Gastrocnemius medialis (tissue), 4 donors: ENCODE data around the gene HOATZ. TPM values are rescaled to one million over a fixed set of nuclear protein-coding genes. Genes with fewer than 3 reads are reported as not detected.

Experiments
- ATAC-seq, 2 donors: fragments of 150-250 bp; one replicate each; pipeline ENCODE4 v1.9.1; 2016
- DNase-seq, 2 donors: peaks; one replicate each; pipeline ENCODE4 v3.0.0-alpha.2; 2019
- H3K27ac ChIP-seq, 4 donors: fragments of 200-600 bp; sonication (generic); 1 replicate in 1 of 4; 2 replicates in 3 of 4; pipeline ENCODE4 v1.5.1; 2016 to 2018; ENCODE audit warnings: mild to moderate bottlenecking in 2 of 4, moderate library complexity in 1 of 4
- H3K27me3 ChIP-seq, 3 donors: fragments of 200-600 bp; sonication (generic) in 2 of 3; 1 replicate in 1 of 3; 2 replicates in 2 of 3; pipeline versions ENCODE4 v1.5.1 to v1.6.0; 2016 to 2019; ENCODE audit warnings: mild to moderate bottlenecking in 1 of 3, moderate library complexity in 1 of 3
- H3K36me3 ChIP-seq, 2 donors: fragments of 200-600 bp; sonication (generic) in 1 of 2; one replicate each; pipeline ENCODE4 v1.5.1; 2017 to 2018
- H3K4me1 ChIP-seq, 2 donors: fragments of 200-600 bp; sonication (generic) in 1 of 2; one replicate each; pipeline ENCODE4 v1.5.1; 2016 to 2017; ENCODE audit warnings: mild to moderate bottlenecking in 2 of 2
- H3K4me3 ChIP-seq, 4 donors: fragments of 200-600 bp; sonication (generic) in 3 of 4; 1 replicate in 1 of 4; 2 replicates in 3 of 4; pipeline ENCODE4 v1.5.1; 2016 to 2019; ENCODE audit warnings: mild to moderate bottlenecking in 2 of 4
- H3K9me3 ChIP-seq, 3 donors: fragments of 200-600 bp; sonication (generic) in 2 of 3; 1 replicate in 1 of 3; 2 replicates in 2 of 3; pipeline ENCODE4 v1.5.1; 2016 to 2019
- POLR2A ChIP-seq, 2 donors: fragments of 450-650 bp; IDR thresholded peaks; one replicate each; pipeline ENCODE4 v1.6.1; 2017; ENCODE audit warnings: antibody characterized with exemption in 2 of 2, mild to moderate bottlenecking in 2 of 2, moderate library complexity in 2 of 2
- in situ Hi-C, 4 donors: fragments of 200-750 bp; cut with MboI; loops; one replicate each; pipeline versions ENCODE4 v1.15.0 to v1.8.0; 2017; ENCODE audit warnings: low sequenced_read_pairs in 4 of 4
- intact Hi-C: fragments of 100-400 bp; cut with DNase I; formaldehyde crosslinking; loops from one replicate; pipeline ENCODE4 v1.15.1; 2023; ENCODE audit warnings: low total_unique reads
- total RNA-seq, 4 donors: library from RNA; depleted of rRNA; stranded (reverse); fragments of >200 nt; gene quantifications; one replicate each; pipeline versions ENCODE4 v1.1.0 to v1.2.3, GENCODE V29; 2016
- TF ChIP-seq, protein P1 (sequence below), 5 experiments: fragments of 450-650 bp in 3 of 5; fragments of 200-600 bp in 2 of 5; sonication (generic) in 2 of 5; IDR thresholded peaks in 4 of 5; conservative IDR thresholded peaks in 1 of 5; 1 replicate in 4 of 5; 2 replicates in 1 of 5; pipeline ENCODE4 v1.5.1; 2016 to 2019; ENCODE audit warnings: antibody characterized with exemption in 5 of 5, mild to moderate bottlenecking in 3 of 5, moderate library complexity in 3 of 5

Gene HOATZ
- total RNA-seq, 4 donors from 2014 or later: not detected

DNA sequence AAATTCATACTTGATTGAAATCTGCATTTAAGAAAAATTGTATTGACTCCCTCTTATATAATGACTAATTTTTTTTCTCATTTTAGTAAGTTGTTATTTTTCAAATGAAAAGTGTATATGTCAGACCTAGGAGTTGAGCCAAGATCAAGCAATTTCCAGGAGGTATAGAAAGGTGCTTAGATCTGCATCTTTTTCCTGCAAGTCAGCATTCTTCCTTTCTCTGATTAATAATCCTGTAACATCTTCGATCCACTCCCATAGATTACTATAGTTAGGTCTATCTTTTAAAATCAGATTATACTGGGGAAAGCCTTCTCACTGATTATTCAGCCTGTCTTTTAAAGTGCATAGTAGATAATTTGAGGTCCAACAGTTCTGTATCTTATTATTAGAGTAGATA is 12.7 kb downstream of the HOATZ start:
- DNase-seq (no peak), ATAC-seq (no peak)
- Histone ChIP-seq H3K36me3 (no peaks in the 10 kb centered on the region), H3K27ac (no peak overlapping the region), H3K27me3 (no peaks in the 10 kb centered on the region), H3K9me3 (no peaks in the 10 kb centered on the region), H3K4me1 (no peaks in the 10 kb centered on the region), H3K4me3 (no peak overlapping the region)
- in situ Hi-C loops (no loop called here), intact Hi-C loops (no loop called here)
- TF ChIP-seq, protein P1, sequence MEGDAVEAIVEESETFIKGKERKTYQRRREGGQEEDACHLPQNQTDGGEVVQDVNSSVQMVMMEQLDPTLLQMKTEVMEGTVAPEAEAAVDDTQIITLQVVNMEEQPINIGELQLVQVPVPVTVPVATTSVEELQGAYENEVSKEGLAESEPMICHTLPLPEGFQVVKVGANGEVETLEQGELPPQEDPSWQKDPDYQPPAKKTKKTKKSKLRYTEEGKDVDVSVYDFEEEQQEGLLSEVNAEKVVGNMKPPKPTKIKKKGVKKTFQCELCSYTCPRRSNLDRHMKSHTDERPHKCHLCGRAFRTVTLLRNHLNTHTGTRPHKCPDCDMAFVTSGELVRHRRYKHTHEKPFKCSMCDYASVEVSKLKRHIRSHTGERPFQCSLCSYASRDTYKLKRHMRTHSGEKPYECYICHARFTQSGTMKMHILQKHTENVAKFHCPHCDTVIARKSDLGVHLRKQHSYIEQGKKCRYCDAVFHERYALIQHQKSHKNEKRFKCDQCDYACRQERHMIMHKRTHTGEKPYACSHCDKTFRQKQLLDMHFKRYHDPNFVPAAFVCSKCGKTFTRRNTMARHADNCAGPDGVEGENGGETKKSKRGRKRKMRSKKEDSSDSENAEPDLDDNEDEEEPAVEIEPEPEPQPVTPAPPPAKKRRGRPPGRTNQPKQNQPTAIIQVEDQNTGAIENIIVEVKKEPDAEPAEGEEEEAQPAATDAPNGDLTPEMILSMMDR (IDR thresholded peaks at IDR 0.05 in 4 of 5, conservative IDR thresholded peaks at IDR 0.05 in 1 of 5): no peak
- no peak for TF ChIP-seq POLR2A (IDR thresholded peaks at IDR 0.05)

DNA sequence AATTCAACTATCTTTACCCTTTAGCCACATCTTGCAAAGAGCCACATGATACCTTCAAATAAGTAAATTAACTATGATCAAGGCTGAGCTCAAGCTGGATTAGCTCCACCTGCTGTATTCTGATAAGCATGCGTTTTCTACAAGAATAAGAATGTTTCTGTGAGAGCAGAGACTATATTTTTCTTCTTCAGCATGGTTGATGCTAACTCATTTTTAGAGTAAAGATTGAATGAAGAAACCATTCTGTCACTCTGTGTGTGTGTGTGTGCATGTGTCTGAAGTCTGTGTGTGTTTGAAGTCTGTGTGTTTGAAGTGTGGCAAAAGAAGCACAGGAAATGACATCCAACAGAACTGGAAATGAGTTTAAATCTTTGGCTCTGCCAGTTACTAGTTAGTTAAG is 14.0 kb downstream of the HOATZ start:
- Histone ChIP-seq H3K36me3 (no peaks in the 10 kb centered on the region), H3K27ac (no peak overlapping the region), H3K4me3 (no peak overlapping the region), H3K4me1 (no peaks in the 10 kb centered on the region), H3K9me3 (no peaks in the 10 kb centered on the region), H3K27me3 (no peaks in the 10 kb centered on the region)
- TF ChIP-seq, protein P1 (IDR thresholded peaks at IDR 0.05 in 4 of 5, conservative IDR thresholded peaks at IDR 0.05 in 1 of 5): no peak
- TF ChIP-seq POLR2A (IDR thresholded peaks at IDR 0.05): no peak
- DNase-seq (no peak), ATAC-seq (no peak)
- in situ Hi-C loops (no loop called here), intact Hi-C loops (no loop called here)

GRCh38 chr11:111530091-111530490 is 15.5 kb downstream of the HOATZ start:
- DNase-seq: no peak
- in situ Hi-C loops: no loop called here

DNA sequence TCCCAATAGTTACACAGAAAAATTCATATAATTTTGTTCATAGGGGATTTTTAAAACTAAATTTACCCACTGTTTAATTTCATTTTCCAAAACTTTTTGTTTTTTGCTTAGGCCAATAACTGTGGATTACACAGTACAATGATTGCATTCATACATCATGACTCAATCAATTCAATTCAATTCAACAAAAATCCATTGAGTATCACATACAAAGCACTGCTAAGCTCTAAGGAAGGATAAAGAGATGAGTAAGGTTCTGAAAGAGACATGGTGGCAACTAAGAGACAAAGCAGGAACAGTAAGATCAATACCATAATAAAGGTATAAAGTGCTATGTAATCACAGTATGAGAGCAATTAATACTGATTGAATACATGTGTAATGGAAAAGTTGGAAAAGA is 16.6 kb downstream of the HOATZ start:
- DNase-seq (no peak), ATAC-seq (no peak)
- H3K36me3 ChIP-seq: no peaks in the 10 kb centered on the region
- H3K4me1 ChIP-seq: no peaks in the 10 kb centered on the region
- no peaks in the 10 kb centered on the region for H3K9me3 ChIP-seq
- H3K27me3 ChIP-seq: no peaks in the 10 kb centered on the region
- intact Hi-C loops: no loop called here
- TF ChIP-seq POLR2A (IDR thresholded peaks at IDR 0.05): no peak
- TF ChIP-seq, protein P1 (IDR thresholded peaks at IDR 0.05 in 4 of 5, conservative IDR thresholded peaks at IDR 0.05 in 1 of 5): no peak
- no peak overlapping the region for H3K27ac ChIP-seq
- in situ Hi-C loops: no loop called here
- no peak overlapping the region for H3K4me3 ChIP-seq

More at GRCh38 chr11:111530091-111530490, 15.5 kb downstream of the HOATZ start:
- H3K27ac ChIP-seq: no peak overlapping the region
- no peak for ATAC-seq
- H3K36me3 ChIP-seq: no peaks in the 10 kb centered on the region
- H3K9me3 ChIP-seq: no peaks in the 10 kb centered on the region
- intact Hi-C loops: no loop called here
- TF ChIP-seq, protein P1 (IDR thresholded peaks at IDR 0.05 in 4 of 5, conservative IDR thresholded peaks at IDR 0.05 in 1 of 5): no peak
- no peak for TF ChIP-seq POLR2A (IDR thresholded peaks at IDR 0.05)
- no peaks in the 10 kb centered on the region for H3K4me1 ChIP-seq
- no peak overlapping the region for H3K4me3 ChIP-seq
- H3K27me3 ChIP-seq: no peaks in the 10 kb centered on the region

DNA sequence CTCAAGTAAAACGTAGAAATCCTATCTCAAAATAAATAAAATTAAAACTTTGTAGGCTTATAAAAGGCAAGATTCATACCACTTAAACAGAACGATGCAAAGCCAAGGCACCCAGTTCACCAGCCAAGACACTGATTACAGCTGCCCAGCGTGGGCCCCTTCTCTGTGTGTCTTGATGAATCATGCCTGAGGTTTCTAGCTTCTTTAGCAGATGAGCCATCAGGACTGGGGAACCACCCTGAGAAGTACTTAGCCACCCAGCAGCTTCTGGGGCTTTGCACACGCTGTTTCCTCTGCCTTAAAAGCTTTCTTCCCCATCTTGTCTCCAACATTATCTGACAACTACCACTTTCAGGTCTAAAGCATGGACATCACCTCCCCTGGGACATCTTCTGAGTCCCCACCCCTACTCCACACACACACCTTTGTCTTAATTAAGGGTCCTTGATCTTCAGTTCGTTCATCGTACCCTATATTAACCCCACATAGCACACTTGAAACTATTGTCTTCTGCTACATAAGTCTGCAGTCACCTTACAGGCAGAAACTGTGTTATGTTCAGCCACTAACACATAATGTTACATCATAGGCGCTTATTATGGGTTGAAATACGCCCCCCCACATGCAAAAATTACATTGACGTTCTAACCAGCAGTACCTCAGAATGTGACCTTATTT is 17.2 kb downstream of the HOATZ start:
- Histone ChIP-seq H3K27me3 (no peaks in the 10 kb centered on the region), H3K9me3 (no peaks in the 10 kb centered on the region), H3K27ac (no peak overlapping the region), H3K4me1 (no peaks in the 10 kb centered on the region), H3K36me3 (no peaks in the 10 kb centered on the region), H3K4me3 (no peak overlapping the region)
- no peak for TF ChIP-seq POLR2A (IDR thresholded peaks at IDR 0.05)
- TF ChIP-seq, protein P1 (IDR thresholded peaks at IDR 0.05 in 4 of 5, conservative IDR thresholded peaks at IDR 0.05 in 1 of 5): no peak
- in situ Hi-C loops (no loop called here), intact Hi-C loops (no loop called here)
- DNase-seq: no peak
- no peak for ATAC-seq
